Skeletal muscle tissue (tissue), 4 donors: ENCODE results near the gene CCDC9B. TPM values are rescaled to one million over a fixed set of nuclear protein-coding genes. Genes with fewer than 3 reads are reported as not detected.

Experiments used
- H3K27ac ChIP-seq: one replicate; pipeline ENCODE4 v1.7.0; 2013; ENCODE audit warnings: mild to moderate bottlenecking, low read depth, low read length, inconsistent platforms
- H3K27me3 ChIP-seq, 3 donors: one replicate each; pipeline ENCODE4 v1.7.0; 2013; ENCODE audit warnings: low read length in 3 of 3; ENCODE audit not compliant: control insufficient read depth in 3 of 3, insufficient read depth in 3 of 3
- H3K36me3 ChIP-seq, 3 donors: one replicate each; pipeline ENCODE4 v1.7.0; 2013; ENCODE audit warnings: low read length in 3 of 3; ENCODE audit not compliant: control insufficient read depth in 3 of 3, insufficient read depth in 3 of 3
- H3K4me1 ChIP-seq, 3 donors: one replicate each; pipeline ENCODE4 v1.7.0; 2013; ENCODE audit warnings: low read length in 3 of 3, mild to moderate bottlenecking in 3 of 3; ENCODE audit not compliant: control insufficient read depth in 3 of 3, insufficient read depth in 3 of 3
- H3K4me3 ChIP-seq, 3 donors: one replicate each; pipeline ENCODE4 v1.7.0; 2013; ENCODE audit warnings: low read length in 3 of 3
- H3K9ac ChIP-seq, 3 donors: one replicate each; pipeline ENCODE4 v1.7.0; 2013; ENCODE audit warnings: low read length in 3 of 3, mild to moderate bottlenecking in 3 of 3, moderate library complexity in 2 of 3, low read depth in 1 of 3
- H3K9me3 ChIP-seq, 3 donors: one replicate each; pipeline ENCODE4 v1.7.0; 2013; ENCODE audit warnings: low read length in 3 of 3; ENCODE audit not compliant: control insufficient read depth in 3 of 3
- total RNA-seq: library from RNA; depleted of rRNA; stranded (reverse); fragments of >200 nt; gene quantifications from one replicate; pipeline ENCODE4 v1.2.3, GENCODE V29; 2014
- donor health status: Osteomylitis.

The CCDC9B gene
- total RNA-seq, 1 donor from 2014 or later, result 2.1 TPM

GRCh38 chr15:40293905-40294895, 46.5 kb downstream of the CCDC9B start:
- no peak overlapping the region for H3K9ac ChIP-seq
- H3K4me1 ChIP-seq, result peaks cover 7 to 13% (median 12%) of the 10 kb centered on the region in 3 donors
- H3K4me3 ChIP-seq, result no peak overlapping the region
- H3K9me3 ChIP-seq, result peaks cover 0 to 3% (median 0%) of the 10 kb centered on the region in 3 donors
- peaks cover 0 to 4% (median 0%) of the 10 kb centered on the region in 3 donors for H3K36me3 ChIP-seq
- H3K27me3 ChIP-seq, result peaks cover 11 to 25% (median 12%) of the 10 kb centered on the region in 3 donors
- H3K27ac ChIP-seq, result no peak overlapping the region

DNA sequence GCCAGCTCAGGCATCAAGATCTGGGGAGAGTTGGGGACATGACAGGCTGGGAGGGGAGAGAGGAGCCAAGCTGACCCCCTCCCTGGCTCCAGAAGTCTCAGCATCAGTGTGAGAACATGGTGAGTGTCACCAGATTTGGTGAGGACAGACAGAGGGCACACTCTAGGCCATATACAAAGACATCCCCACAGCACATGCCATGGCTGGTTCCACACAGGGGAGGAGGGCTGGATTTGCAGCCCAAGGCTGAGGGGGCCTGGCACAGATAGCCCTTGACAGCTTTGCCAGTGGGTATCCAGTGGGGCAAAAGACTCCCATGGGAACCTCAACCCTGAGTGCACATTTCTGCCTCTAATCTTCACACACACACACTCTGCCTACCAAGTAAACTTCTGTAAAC, 47.7 kb downstream of the CCDC9B start:
- no peak overlapping the region for H3K9ac ChIP-seq
- no peak overlapping the region for H3K27ac ChIP-seq
- peaks cover 11 to 25% (median 12%) of the 10 kb centered on the region in 3 donors for H3K27me3 ChIP-seq
- no peak overlapping the region for H3K4me3 ChIP-seq
- peaks cover 7 to 14% (median 14%) of the 10 kb centered on the region in 3 donors for H3K4me1 ChIP-seq
- no peaks in the 10 kb centered on the region for H3K36me3 ChIP-seq
- H3K9me3 ChIP-seq, result no peaks in the 10 kb centered on the region

DNA sequence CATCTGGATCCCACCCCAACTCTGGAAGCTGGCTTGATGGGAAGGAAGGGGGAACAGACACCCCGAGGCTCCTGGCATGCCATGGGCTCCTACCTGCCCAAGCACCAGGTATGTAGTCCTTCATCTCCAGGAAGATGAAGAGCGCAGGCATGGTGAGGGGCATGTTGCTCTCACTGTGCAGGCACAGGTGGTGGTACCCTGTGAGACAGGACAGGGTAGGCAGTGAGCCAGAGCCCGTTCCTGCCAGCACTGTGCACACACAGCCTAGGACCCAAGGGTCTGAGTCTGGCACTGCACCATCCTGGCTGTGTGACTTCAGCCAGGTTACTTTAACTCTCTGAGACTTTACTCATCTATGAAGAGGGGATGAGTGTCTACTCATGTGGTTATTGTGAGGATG, 48.5 kb downstream of the CCDC9B start:
- peaks cover 11 to 25% (median 12%) of the 10 kb centered on the region in 3 donors for H3K27me3 ChIP-seq
- no peak overlapping the region for H3K4me3 ChIP-seq
- no peak overlapping the region for H3K9ac ChIP-seq
- no peaks in the 10 kb centered on the region for H3K36me3 ChIP-seq
- H3K9me3 ChIP-seq, result no peaks in the 10 kb centered on the region
- H3K27ac ChIP-seq, result no peak overlapping the region
- H3K4me1 ChIP-seq, result peaks cover 13 to 20% (median 17%) of the 10 kb centered on the region in 3 donors

DNA sequence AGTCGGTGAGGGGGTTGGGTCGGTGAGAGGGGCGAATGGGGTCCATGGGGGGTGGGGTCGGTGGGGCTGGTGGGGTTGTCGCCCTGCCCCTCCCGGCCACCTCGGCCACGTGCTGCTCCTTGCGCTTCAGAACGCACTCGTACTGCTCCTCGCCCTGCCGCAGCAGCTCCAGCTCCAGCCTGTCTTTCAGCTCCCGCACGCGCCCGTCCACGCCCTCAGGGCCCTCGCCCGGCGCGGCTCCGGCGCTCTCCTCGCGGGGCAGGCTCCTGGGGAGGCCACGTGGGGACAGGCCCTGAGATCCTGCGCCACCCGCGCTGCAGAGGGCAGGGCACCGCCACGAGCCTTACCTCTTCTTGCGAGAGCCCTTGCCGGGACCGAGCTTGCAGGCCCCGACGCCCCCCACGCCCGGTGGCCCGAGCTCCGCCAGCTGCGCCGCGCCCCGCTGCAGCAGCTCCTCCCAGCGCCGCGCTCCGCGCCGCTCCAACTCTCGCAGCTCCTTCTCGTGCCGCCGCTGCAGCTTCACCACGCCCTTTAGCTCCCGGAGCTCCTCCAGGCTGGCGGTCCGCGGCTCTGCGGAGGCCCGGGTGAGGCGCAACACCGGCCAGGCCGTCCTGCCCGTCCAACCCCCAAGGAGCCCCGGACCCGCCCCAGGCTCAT, 49.7 kb downstream of the CCDC9B start:
- H3K36me3 ChIP-seq, result no peaks in the 10 kb centered on the region
- H3K4me3 ChIP-seq, result peak overlapping the region in 2 of 3 donors; percentile 52 to 54
- H3K27ac ChIP-seq, result no peak overlapping the region
- no peaks in the 10 kb centered on the region for H3K9me3 ChIP-seq
- peaks cover 16 to 26% (median 18%) of the 10 kb centered on the region in 3 donors for H3K4me1 ChIP-seq
- peaks cover 11 to 25% (median 12%) of the 10 kb centered on the region in 3 donors for H3K27me3 ChIP-seq
- peak overlapping the region in 1 of 3 donors; percentile 8 for H3K9ac ChIP-seq

GRCh38 chr15:40290545-40290917, 50.2 kb downstream of the CCDC9B start:
- Histone ChIP-seq H3K36me3 (no peaks in the 10 kb centered on the region), H3K4me1 (peaks cover 12 to 21% (median 17%) of the 10 kb centered on the region in 3 donors), H3K4me3 (no peak overlapping the region), H3K27ac (no peak overlapping the region), H3K9ac (no peak overlapping the region), H3K9me3 (no peaks in the 10 kb centered on the region), H3K27me3 (peaks cover 11 to 21% (median 12%) of the 10 kb centered on the region in 3 donors)

DNA sequence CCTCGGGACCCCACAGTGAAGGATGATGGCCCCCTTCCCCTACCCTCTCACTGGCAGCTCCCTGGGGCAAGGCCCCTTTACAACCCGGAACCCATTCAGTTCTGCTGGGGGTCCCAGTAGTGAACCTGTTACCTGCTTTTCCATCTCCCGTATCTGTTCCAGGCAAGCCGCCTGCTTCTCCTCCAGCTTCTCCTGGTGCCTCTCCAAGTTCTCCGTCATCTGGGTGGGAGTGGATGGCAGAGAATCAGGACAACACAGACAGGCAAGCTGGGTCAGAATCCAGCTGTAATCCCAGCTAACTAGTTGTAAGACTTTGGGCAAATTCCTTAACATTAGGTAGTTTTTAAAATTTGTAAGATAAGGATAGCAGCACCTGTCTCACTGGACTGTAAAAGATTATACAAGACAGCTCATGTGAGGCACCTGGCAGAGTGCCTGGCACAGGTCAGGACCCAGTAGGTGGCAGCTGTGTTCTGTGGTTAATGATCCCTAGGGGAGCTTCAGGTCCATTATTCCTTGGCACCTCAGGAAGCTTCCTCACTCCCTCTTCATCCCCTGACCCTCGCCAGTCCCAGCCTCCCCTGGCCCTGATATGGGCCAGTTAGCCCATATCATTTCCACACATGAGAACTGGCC, 51.5 kb downstream of the CCDC9B start:
- no peaks in the 10 kb centered on the region for H3K9me3 ChIP-seq
- no peak overlapping the region for H3K27ac ChIP-seq
- H3K27me3 ChIP-seq, result peaks cover 11 to 24% (median 12%) of the 10 kb centered on the region in 3 donors
- no peak overlapping the region for H3K9ac ChIP-seq
- H3K36me3 ChIP-seq, result no peaks in the 10 kb centered on the region
- H3K4me3 ChIP-seq, result no peak overlapping the region
- H3K4me1 ChIP-seq, result peaks cover 12 to 17% (median 15%) of the 10 kb centered on the region in 3 donors

GRCh38 chr15:40287968-40288367, 52.8 kb downstream of the CCDC9B start:
- H3K4me1 ChIP-seq, result peaks cover 12 to 18% (median 17%) of the 10 kb centered on the region in 3 donors
- no peaks in the 10 kb centered on the region for H3K36me3 ChIP-seq

DNA sequence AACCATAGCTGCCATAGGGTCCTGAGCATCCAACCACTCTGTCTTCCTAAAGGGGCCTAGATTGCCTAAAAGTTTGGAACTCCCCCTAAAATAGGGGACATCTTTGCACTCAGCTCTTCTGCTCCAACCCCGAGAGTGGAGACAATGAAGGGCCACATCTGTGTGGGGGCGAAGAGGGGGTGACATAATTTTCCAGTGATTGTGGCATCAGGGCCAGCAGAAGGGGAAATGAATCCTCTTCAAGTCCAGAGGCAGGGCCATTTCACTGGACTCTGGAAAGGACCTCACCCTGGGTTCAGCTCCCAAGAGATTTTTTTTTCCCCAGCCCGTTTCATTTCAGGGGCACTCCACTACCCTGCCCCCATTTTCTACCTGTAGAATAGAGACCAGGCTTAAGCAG, 53.2 kb downstream of the CCDC9B start:
- H3K27me3 ChIP-seq, result peaks cover 23 to 41% (median 27%) of the 10 kb centered on the region in 3 donors
- no peak overlapping the region for H3K27ac ChIP-seq
- no peak overlapping the region for H3K4me3 ChIP-seq
- peak overlapping the region in 1 of 3 donors; percentile 16 for H3K9ac ChIP-seq
- no peaks in the 10 kb centered on the region for H3K9me3 ChIP-seq
- no peaks in the 10 kb centered on the region for H3K36me3 ChIP-seq
- peaks cover 12 to 23% (median 20%) of the 10 kb centered on the region in 3 donors for H3K4me1 ChIP-seq

More at GRCh38 chr15:40287968-40288367, 52.8 kb downstream of the CCDC9B start:
- Histone ChIP-seq H3K27ac (no peak overlapping the region), H3K9ac (no peak overlapping the region), H3K27me3 (peaks cover 19 to 36% (median 22%) of the 10 kb centered on the region in 3 donors), H3K9me3 (no peaks in the 10 kb centered on the region), H3K4me3 (no peak overlapping the region)

- Histone ChIP-seq H3K4me3 (no peak overlapping the region), H3K4me1 (peaks cover 15 to 28% (median 26%) of the 10 kb centered on the region in 3 donors), H3K36me3 (no peaks in the 10 kb centered on the region), H3K9me3 (no peaks in the 10 kb centered on the region), H3K9ac (no peak overlapping the region), H3K27ac (no peak overlapping the region), H3K27me3 (peaks cover 24 to 42% (median 27%) of the 10 kb centered on the region in 3 donors)
These were observed 53.9 kb downstream of the CCDC9B start for GRCh38 chr15:40286794-40287193.
